GM21619 (cell line): Measurements from ENCODE around the gene IMP3.
"Not testable (repeated sequence)": the region's sequence is repeated elsewhere in the genome, so short reads cannot be mapped to it uniquely, and the experiment has no call there.

Experiments used
- ATAC-seq: cut with Tn5 transposase; IDR thresholded peaks from one replicate; pipeline ENCODE4 v1.9.1; 2021; ENCODE audit not compliant: unreplicated experiment

Gene IMP3

DNA sequence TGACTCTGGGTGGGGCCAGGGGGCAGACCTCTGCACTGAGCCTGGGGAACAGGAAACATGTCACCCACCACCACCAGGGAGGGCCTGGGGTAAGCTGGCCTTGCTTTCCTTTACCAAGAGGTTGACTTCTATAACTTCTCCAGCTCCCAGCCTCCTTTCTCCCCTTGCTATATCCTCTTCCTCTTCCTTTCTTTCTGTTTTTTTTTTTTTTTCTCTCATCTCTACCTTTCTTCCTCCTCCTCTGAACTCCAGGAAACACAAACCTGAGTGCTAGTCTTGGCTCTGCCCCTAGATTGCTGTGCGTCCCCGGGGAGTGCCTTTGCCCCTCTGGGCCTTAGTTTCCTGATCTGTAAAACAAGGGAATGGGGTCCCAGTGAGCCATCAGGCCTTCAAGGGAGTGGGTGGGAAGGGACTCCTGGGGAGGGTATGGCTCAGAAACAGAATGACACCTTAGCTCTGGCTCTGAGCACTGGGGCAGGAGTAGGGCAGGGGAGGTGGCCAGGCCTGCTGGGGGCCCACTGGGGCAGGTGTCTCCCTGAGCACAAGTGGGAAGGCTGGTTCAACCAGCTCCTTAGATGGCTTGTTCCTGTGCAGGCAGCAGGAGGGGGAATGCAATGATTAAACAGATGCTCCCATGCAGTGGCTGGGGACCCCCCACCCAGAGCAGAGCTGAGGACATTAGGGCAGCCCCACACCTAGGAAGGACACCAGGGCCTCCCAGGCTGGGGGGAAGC is 12.0 kb upstream of the IMP3 start:
- ATAC-seq = no peak

- no peak for ATAC-seq
These were observed 11.1 kb upstream of the IMP3 start for GRCh38 chr15:75650908-75651809.

GRCh38 chr15:75649848-75650247 is 9.8 kb upstream of the IMP3 start:
- ATAC-seq = no peak

GRCh38 chr15:75649045-75649761 is 9.2 kb upstream of the IMP3 start:
- no peak for ATAC-seq

GRCh38 chr15:75648156-75649000 is 8.4 kb upstream of the IMP3 start:
- no peak for ATAC-seq

DNA sequence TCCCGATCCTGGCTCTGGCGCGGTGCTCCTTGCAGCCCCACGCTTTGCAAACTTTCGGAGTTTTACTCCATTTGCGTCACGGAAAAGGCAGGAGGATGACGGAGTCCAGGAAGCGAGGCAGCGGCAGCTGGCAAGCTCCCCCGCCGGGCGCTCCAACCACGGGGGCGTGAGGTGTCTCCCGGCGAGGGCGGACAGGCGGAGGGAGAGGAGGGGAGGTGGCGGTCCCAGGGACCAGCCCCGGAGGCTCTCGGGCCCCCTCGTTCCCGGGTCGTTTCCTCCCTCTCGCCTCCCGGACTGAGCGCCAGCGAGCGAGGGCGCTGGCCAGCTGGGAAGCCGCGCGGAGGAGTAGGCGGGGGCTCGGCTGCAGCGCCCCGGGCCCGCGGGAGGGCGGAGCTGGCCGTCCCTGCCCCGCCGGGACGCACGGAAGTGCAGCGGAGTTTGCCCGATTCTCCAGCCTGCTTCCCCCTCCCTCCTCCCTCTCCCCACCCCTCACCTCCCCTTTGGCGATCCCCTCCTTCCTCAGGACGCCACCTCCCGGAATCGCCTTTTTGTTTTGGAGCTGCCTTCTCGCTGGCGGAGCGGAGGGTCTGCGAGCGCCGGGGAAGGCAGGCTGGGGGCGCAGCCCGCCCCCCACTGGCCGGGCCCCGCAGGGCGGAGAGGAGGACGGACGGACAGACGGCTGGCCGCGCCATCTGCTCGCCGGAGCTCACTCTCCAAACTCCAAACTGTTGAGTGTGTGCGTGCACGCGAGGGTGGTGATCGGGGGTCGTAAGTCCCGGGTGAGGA is 7.5 kb upstream of the IMP3 start, which contains the start of gene SNX33:
Gene SNX33, plus strand, starts transcription at position 543 of the 786 bp plus-strand sequence. CDS start 1,191 bp downstream, outside the sequence.
- ATAC-seq = no peak

- no peak for ATAC-seq
These were observed 6.9 kb upstream of the IMP3 start for GRCh38 chr15:75646944-75647364.

DNA sequence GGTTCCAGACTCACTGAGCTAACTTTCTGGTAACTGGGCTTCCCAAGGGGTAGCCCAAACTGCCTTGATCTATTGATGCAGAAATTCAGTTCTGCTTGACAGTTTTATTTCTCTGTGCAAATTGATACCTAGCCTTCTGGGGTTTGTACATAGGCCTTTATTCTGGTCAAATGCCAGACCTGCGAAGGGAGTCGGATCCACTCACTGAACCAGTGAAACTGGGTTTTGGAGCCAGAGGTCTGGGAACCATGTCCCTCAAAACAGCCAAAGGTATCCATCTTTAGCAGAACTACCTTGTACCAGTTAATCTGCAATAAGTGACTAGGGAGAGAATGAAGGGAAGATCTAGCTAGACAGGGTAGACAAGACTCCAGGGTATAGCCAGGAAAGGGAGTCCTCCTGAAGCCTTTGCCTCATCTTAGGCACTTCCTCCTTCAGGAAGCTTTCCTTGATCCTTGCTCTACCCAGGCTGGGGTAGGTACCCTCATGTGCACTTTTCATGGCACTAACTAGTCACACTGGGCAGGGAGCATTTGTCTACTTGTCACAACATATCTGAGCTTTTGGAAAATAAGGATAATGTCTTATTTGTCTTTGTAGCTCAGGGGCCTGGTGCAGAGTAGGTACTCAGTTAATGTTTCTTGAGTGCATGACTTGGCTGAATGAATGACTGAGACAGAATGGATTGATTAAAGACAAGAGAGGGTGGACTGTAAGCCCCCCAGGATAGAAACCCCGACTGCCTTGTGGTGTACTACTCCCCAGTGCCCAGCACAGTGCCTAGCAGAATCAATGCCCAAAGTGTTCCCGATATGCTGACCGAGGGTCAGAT is 6.3 kb upstream of the IMP3 start:
- ATAC-seq = no peak

- ATAC-seq = no peak
These were observed 4.4 kb upstream of the IMP3 start for GRCh38 chr15:75644376-75644775.

DNA sequence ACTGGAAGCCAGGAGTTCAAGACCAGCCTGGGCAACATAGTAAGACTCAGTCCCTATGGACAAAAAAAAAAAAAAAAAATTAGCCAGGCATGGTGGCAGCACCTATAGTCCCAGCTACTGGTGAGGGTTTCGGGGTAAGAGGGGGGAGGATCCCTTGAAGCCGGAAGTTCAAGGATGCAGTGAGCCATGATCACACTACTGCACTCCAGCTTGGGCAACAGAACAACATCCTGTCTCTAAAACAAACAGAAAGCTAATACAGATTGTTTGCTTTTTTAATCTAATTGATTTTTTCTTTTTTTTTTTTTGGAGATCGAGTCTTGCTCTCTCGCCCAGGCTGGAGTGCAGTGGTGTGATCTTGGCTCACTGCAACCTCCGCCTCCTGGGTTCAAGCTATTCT is 1.6 kb upstream of the IMP3 start:
- ATAC-seq = no peak

DNA sequence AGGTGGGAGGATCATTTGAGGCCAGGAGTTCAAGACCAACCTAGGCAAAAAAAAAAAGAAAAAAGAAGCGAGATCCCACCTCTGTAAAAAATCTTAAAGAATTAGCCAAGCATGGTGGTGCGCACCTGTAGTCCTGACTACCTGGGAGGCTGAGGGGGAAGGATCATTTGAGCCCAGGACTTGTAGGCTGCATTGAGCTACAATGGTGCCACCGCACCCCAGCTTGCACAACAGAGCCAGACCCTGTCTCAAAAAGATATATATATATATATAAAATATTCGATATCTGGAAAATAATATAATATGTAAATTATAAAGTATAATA is 1.1 kb upstream of the IMP3 start:
- no peak for ATAC-seq

DNA sequence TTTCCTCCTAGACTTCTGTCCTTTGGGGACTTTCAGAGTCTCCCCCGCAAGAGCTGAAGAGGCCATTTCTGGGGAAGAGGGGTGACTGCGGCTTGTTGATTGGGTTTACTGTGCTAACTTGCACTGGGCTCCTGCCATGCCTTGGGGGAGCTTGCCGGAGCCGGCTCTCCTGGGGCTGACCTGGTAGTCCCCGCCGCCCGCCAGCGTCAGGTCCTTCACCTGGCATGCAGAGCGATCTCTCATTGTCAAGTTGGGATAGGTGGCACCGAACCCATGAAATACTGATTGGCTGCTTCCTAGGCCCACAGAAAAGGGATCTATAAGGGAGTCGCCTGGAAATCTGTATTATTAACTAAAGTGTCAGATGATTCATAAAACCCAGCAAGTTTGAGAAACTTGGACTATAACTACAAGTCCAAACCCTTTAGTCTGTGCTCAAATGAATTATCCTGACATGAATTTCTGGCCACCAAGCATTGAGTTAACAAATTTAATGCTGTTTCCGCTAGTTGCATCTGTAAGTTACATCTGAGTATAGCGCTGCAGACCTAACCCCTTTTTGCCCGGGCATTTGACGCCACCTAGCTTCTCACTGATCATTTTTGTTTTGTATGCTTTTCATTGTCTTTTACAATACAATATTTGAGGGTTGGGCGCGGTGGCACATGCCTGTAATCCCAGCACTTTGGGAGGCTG is 607 bp upstream of the IMP3 start:
- ATAC-seq = peak; percentile 27

DNA sequence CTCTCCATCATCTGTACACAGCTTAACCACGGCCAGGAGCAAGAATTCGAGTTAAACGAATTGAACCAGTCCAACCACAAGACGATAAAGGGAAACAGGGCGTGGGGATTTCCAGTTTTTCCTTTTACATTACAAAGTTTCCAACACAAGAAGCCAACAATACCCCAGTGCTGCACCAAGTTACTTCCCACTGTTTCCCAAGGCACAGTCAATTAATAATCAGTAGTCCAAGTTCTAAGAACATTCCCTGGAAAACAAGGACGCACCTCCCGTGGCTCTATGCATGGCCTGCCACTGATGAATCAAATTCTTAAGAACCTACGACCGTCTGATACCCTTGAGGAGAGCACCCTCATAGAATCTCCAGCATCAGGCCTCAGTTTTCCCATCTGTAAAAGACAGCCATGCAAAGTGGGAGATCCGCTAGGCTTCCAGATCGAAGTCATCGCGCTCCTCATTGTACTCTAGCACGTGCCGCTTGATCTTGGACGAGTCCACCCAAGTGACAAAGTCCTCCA is 774 bp downstream of the IMP3 start:
- no peak for ATAC-seq

DNA sequence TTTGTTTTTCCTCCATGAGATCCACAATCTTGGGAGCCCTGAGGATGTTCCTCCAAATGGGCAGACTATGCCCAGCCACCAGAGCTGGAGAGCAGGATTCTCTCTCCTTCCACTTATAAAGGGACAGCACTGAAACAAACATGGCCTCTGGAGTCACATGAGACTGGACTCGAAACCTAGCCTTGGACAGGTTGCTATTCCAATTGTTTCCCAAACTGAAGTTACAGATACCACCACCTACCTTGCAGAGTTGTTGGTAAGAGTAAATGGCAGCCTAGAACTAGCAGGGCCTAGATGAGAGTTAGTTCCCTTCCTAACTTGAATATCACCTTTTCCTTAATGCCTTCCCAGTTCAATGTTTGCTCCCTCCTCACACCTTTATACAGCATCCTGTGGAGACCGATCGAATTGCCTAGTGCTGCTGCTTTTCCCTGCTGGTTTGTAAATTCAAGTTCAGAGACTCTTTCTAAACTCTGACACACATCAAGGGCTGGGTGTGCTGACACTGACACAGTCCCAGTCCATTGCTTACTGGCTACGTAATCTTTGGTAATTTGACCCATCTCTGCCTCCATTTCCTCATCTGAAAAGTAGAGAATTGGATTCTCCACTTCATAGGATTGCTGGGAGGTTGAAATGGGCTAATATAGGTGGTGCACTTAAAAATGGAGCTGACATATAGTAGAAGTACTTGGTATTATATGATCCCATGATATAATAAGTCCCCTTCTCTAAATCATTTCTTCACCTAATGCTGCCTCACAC is 2.6 kb downstream of the IMP3 start:
- ATAC-seq = no peak

GRCh38 chr15:75636026-75636425 is 4.0 kb downstream of the IMP3 start:
- no peak for ATAC-seq

GRCh38 chr15:75633922-75634321 is 6.1 kb downstream of the IMP3 start:
- not testable (repeated sequence) for ATAC-seq

- ATAC-seq = no peak
These were observed 8.1 kb downstream of the IMP3 start for GRCh38 chr15:75631935-75632334.
